ENCODE results near the gene IQCN. TPM values are rescaled to one million over a fixed set of nuclear protein-coding genes. Genes with fewer than 3 reads are reported as not detected.

The IQCN gene
- total RNA-seq, 1 experiment from 2014 or later: 0.61 TPM

DNA sequence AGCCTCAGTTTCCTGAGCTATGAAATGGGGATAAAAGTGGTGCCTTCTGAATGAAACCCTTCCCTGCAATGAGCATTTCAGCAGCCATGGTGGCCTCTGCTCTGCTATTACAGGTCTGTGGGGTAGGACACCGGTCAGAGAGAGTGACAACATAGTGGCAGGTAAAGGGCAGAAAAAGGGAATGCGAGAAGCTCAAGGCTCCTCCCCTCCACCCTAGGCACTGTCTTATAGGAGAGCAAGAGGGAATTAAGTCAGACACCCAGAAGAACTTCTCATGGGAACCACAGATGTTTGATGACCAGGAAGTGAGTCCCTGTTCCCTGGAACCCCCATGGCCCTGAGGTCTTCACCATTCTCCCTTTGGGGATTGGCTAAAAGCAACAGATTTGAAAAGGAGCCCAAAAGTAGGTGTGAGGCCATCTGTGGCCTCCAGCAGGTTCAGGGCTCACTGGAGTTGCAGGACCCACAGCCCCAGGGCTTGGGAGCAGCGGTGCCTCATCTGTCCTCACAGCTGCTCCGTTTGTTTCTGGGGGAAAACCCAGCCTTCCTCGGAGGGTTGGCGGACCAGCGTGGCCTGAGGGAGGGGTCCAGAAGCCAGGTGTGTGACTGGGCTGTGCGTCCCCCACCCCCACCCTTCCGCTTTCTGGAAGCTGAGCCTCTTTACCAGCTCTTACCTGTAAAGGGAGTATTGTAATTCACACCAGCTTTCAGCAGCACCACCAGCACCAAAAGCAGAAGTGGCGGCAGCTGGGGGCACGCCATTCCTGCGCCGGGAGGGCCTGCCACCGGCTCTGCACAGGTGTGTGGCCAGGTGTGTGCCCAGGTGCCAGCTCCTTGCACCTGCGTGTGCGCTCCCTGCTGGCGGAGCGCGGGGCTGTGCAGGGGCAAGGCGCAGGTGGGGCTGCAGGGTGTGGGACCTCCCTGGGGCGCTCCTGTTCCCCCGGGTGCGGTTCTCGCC, 19.4 kb downstream of the IQCN start (continued):
- peak; percentile 59; the same call in 1 of the 2 replicates for TF ChIP-seq FOXP1 (CRISPR knock-in tag; IDR thresholded peaks at IDR 0.05; ENCODE audit: borderline replicate concordance)
- peak; percentile 99 for TF ChIP-seq ZBTB43 (CRISPR knock-in tag; IDR thresholded peaks at IDR 0.05)

DNA sequence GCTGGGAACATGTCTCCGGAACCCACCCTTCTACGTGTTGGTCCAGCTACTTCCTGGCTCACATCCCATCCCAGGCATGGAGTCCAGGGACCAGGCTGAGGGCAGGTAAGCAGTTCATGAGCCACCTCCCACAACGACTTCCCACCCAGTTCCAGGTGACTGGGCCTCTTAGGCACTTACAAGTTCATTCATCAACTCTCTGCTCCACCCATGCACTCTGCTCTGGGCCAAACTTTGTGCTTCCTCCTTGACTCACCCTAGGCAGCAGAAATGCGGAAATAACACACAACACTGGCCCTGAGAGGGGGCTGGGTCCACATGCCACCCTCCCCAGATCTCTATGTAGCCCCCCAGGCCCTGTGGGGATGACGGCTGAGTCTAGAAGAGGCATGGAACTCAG, 20.5 kb downstream of the IQCN start:
- TF ChIP-seq NFE2L1 (CRISPR knock-in tag; IDR thresholded peaks at IDR 0.05): no peak
- no peak for TF ChIP-seq ZNF232 (CRISPR knock-in tag; IDR thresholded peaks at IDR 0.05)
- TF ChIP-seq PRDM15 (CRISPR knock-in tag; IDR thresholded peaks at IDR 0.05): no peak
- TF ChIP-seq RELA (CRISPR knock-in tag; IDR thresholded peaks at IDR 0.05; ENCODE audit: borderline replicate concordance): no peak
- no peak for TF ChIP-seq CBFB (CRISPR knock-in tag; IDR thresholded peaks at IDR 0.05; ENCODE audit: low read depth)
- no peak for TF ChIP-seq ZNF121 (CRISPR knock-in tag; IDR thresholded peaks at IDR 0.05)
- TF ChIP-seq, protein P1, sequence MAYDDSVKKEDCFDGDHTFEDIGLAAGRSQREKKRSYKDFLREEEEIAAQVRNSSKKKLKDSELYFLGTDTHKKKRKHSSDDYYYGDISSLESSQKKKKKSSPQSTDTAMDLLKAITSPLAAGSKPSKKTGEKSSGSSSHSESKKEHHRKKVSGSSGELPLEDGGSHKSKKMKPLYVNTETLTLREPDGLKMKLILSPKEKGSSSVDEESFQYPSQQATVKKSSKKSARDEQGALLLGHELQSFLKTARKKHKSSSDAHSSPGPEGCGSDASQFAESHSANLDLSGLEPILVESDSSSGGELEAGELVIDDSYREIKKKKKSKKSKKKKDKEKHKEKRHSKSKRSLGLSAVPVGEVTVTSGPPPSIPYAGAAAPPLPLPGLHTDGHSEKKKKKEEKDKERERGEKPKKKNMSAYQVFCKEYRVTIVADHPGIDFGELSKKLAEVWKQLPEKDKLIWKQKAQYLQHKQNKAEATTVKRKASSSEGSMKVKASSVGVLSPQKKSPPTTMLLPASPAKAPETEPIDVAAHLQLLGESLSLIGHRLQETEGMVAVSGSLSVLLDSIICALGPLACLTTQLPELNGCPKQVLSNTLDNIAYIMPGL (CRISPR knock-in tag; IDR thresholded peaks at IDR 0.05): no peak
- ATAC-seq (no peak), DNase-seq (ENCODE audit: low spot score) (no peak)
- H3K27ac Mint-ChIP-seq: no peak overlapping the region
- H3K4me1 Mint-ChIP-seq: peaks cover 17% of the 10 kb centered on the region
- POLR2A ChIA-PET: interaction anchor here (4.7 kb wide), 1 partner anchor 27 kb away, joined by 27 read pairs; the partner anchor contains the start of gene JUND
- CTCF ChIA-PET: interaction anchor here (0.8 to 12.7 kb wide), 16 partner anchors 9 to 157 kb away, joined by 3 to 369 read pairs (median 21); partner anchors contain the start of genes MPV17L2, PDE4C and RAB3A
- peaks cover 13% of the 10 kb centered on the region for H3K27me3 Mint-ChIP-seq (ENCODE audit: low read depth)
- H3K36me3 Mint-ChIP-seq: 0 out of 2 replicates have a peak, but pooled peaks cover 6% of the 10 kb centered on the region
- peaks cover 10% of the 10 kb centered on the region for H3K9me3 Mint-ChIP-seq
- no peak overlapping the region for H3K4me3 Mint-ChIP-seq

- no peak for TF ChIP-seq E2F4 (CRISPR knock-in tag; IDR thresholded peaks at IDR 0.05; ENCODE audit: borderline replicate concordance, low read depth)
- TF ChIP-seq ETV6 (CRISPR knock-in tag; IDR thresholded peaks at IDR 0.05): no peak
- TF ChIP-seq ZBTB21 (CRISPR knock-in tag; IDR thresholded peaks at IDR 0.05; ENCODE audit: borderline replicate concordance): no peak
- TF ChIP-seq, protein P2, sequence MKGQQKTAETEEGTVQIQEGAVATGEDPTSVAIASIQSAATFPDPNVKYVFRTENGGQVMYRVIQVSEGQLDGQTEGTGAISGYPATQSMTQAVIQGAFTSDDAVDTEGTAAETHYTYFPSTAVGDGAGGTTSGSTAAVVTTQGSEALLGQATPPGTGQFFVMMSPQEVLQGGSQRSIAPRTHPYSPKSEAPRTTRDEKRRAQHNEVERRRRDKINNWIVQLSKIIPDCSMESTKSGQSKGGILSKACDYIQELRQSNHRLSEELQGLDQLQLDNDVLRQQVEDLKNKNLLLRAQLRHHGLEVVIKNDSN (CRISPR knock-in tag; IDR thresholded peaks at IDR 0.05): no peak
- no peak for TF ChIP-seq CREM (CRISPR knock-in tag; IDR thresholded peaks at IDR 0.05)
- H3K9me3 Mint-ChIP-seq: peaks cover 10% of the 10 kb centered on the region
- CTCF ChIA-PET: interaction anchor here (0.8 to 12.7 kb wide), 20 partner anchors 12 to 157 kb away, joined by 3 to 369 read pairs (median 16); partner anchors contain the start of genes IFI30, MPV17L2, PDE4C and RAB3A
- H3K36me3 Mint-ChIP-seq: 0 out of 2 replicates have a peak, but pooled peaks cover 6% of the 10 kb centered on the region
- no peak overlapping the region for H3K4me3 Mint-ChIP-seq
- DNase-seq (ENCODE audit: low spot score) (no peak), ATAC-seq (no peak)
- peaks cover 13% of the 10 kb centered on the region for H3K27me3 Mint-ChIP-seq (ENCODE audit: low read depth)
- peaks cover 20% of the 10 kb centered on the region for H3K4me1 Mint-ChIP-seq
- no peak overlapping the region for H3K27ac Mint-ChIP-seq
- POLR2A ChIA-PET: interaction anchor here (2.6 to 4.7 kb wide), 2 partner anchors 28 to 49 kb away, joined by 10 to 27 read pairs; partner anchors contain the start of genes JUND and RAB3A
Observed at GRCh38 chr19:18253130-18253529, 21.1 kb downstream of the IQCN start.

Measured in WTC11 (cell line).